NCI-H1417 (cell line): ENCODE data around the gene CYP17A1.

Experiments
- DNase-seq, 3 experiments: peaks; one replicate each; lab custom pipeline; 2025; lab: John Stamatoyannopoulos, UW

The CYP17A1 gene

DNA sequence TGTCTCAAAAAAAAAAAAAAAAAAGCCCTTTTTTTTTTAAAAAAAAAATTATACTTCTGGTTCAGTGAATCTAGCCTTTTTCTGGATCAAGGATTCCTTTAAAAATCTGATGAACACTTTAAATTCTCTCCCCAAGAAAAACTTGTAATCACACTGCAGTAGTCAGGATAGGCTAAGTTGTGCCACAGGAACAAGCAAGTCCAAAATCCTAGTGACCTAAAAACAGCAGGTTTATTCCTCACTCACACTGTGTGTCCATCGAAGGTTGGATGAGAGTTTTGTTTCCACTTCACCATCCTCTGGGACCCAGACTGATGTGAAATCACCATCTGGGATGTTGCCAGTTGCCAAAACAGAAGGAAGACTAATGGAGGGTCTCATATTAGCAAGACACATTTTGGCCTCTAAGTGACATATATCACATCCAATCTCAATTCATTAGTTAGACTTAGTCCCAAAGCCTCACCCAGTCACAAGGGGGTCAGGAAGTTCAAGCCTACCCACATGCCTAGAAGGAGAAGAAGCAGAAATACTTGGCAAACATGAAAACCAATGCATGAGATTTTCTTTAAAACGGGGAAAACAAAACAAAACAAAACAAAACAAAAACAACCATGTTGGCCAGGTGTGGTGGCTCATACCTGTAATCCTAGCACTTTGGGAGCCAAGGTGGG is 32.7 kb downstream of the CYP17A1 start:
- no peak for DNase-seq

DNA sequence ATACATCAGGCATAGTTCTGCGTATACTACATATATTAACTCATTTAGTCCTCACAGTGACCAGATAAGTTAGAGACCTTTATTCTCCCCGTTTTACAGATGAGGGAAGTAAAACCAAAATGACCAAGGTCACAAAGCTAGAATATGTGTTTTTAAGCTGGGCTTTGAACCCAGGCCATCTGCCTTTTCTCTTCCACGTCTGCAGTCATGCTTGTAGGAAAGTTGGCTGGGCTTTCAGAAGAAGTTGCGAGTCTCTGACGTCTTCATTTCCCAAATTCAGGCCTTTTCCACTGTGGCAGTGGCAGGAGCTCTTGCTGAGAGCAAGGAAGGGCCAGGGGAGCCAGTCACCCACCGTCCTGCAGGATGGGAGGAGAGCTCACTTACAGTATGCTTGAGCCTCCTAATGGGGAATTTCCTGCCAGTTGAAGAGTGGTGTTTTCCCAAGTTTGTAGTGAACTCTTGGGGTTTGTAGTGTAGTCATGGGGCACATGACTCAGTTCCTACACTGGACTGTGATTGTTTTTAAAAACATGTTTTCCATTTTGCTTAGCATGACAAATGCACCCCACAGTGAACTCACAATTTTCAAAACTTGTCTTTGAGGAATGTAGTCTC is 34.2 kb downstream of the CYP17A1 start:
- no peak for DNase-seq

DNA sequence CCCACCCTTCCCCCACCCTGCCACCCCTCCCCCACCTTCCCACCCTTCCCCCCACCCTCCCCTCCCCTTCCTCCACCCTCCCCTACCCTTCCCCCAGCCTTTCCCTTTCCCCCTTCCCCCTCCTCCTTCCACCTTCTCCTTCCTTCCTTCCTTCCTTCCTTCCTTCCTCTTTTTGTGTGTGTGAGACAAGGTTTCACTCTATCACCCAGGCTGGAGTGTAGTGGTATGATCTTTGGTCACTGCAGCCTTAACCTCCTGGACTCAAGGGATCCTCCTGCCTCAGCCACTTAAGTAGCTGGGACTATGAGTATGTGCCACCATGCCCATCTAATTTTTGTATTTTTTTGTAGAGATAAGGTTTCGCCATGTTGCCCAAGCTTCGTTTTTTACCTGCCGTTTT is 35.2 kb downstream of the CYP17A1 start:
- DNase-seq = no peak

DNA sequence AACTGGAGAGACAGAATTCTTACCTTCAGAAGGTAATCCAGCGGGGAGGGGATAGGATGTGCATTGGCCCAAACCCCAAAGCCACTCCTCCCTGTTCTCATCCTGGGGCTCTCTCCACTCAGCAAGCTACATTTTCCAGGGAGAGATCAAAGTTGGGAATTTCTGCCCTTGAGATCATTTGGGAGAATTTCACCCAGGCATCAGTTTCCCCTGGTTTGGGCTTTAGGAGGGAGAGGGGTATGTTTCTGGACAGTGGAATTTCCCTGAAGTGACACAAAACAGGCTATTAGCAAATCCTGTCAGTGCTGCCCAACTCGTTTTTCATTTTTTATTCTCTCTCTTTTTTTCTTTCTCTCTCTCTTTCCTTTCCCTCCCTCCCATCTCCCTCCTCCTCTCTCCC is 35.7 kb downstream of the CYP17A1 start:
- no peak for DNase-seq

DNA sequence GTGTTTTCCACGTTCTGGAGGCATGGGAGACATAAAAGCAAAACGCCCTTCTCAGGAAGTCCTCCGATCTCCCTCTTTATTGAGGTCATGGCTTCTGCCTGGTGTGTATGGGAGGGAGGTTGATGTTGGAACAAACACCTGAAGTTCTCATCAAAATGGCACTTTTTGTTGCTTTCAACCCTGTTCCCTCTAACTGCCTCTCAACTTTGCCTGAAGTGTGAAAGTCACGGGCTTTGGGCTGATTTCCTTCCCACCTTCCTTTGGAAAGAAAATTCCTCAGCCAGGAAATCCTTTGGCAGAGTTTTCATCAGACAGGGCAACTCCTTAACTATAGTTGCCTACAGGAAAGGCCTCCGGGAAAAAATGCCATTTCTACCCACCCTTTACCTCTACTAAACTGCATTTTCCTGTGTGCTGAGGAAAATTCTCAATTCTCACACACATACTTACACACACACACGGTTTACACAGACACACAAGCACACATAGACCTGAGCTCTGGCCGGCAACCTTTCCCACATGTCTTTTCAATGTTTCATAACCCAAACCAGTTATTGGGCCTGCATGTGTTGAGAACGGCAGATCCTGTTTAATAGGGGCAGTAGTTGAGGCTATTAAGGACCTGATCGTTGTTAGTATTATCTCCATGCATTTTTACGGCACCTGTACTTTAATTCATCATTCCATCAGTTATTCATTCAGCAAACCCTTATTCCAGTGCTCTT is 36.4 kb downstream of the CYP17A1 start:
- DNase-seq = no peak

DNA sequence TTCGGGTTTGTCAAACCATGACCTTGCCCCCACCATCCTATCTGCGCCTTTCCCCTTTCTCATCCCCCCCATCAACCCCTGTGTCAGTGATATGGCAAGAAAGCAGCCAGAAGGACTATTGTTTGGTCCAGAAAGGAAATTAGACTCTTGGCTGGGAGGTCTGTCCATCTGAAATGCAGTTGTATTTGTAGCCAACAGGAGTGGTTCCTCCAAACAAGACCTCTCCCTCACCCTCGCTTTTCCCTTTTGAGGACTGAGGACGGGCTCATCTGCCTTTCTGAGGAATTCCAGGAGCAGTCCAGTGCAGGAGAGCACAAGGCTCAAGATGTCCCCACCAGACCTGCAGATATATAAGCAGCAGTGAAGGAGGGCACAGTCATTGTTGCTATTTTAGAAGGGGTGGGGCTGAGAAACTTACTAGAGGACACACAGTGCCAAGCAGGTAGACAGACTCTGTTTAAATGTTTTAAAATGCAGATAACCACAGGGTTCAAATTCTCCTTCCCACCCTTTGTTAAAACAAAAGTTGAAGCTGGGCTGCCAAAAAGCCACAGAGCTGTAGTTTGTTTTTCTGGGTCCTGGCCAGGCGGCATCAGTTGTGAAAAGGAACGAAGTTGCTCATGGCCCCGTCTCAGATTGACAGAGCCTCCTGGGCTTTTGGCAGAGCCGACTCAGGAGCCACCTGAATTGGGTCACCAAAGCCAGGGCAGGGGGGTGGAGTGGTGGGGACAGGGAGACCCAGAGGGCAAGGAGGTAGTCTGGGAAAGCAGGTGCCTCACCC is 37.3 kb downstream of the CYP17A1 start:
- no peak for DNase-seq

DNA sequence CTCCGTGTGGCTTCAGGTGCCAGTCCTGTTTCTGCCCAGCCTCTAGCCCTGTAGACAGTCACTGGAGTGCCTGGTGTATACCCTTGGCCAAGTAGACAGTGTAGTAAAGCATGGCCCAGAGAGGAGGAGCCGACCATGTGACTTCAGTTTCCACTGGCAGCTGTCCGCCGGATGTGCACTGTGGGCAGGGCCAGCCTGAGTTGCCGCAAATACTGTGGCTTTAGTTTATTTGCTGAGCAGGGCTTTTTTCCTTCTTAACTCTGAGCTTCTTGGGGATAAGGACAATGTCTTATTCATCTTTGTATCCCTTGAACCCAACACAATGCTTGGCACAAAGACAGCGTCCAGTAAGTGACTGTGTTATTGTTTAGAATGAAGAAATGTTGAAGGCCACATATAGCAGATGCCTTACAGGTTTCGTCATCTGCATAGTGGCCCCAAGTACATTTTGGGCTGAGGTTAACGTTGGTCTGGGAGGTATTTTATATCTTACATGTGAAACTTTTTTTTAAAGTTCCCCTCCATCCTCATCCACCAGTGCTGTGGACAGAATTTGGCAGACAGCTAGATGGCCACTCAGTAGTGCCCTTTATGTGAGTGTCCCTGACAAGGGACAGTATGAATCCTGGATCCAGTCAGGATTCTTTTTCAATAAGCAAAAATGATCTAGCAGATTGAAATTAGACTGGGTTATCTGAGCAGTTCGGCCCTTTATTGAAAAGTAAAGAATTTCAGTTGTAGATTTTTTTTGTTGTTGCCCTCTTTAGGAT is 40.6 kb downstream of the CYP17A1 start:
- DNase-seq = no peak

DNA sequence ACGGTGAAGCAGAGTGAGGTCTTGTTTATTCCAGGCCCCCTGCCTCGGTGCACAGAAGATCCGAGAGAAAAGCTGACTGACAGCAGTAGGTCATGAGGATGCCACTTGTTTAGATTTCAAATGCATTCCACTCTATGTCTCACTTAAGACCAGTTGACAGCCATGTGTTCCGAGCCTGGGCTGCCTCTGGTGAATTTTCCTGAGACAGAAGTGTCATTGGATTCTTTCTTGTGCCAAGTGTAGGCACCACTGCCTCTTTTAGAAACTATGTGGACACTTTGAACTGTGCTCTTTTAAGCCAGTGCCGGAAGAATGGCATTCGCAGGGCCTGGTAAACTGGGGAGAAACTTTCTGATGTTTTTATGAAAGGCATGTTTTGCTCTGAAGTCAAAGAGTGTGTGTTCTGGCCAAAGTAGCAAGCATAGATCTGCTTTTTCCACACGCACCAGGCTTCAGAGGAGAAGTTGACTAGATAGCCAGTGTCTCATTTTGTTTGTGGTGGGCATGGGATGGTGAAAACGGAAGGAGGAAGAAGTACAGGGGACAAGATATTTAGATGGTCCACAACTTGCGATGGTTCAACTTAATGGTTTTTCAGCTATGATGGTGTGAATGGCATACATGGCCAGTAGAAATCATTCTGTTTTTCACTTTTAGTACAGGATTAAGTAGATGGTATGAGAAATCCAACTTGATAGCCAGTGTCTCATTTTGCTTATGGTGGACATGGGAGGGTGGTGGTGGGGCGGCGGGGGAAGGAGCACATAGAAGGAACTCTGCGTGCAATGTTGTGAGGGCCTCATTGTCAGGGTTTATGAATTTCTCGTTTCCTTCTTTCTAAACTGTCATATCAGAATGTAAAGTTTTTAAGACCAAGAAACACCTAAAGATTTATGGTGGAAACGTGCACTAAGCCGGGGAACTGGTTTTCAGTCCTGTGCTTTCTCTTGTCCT is 41.5 kb downstream of the CYP17A1 start:
- DNase-seq = no peak

DNA sequence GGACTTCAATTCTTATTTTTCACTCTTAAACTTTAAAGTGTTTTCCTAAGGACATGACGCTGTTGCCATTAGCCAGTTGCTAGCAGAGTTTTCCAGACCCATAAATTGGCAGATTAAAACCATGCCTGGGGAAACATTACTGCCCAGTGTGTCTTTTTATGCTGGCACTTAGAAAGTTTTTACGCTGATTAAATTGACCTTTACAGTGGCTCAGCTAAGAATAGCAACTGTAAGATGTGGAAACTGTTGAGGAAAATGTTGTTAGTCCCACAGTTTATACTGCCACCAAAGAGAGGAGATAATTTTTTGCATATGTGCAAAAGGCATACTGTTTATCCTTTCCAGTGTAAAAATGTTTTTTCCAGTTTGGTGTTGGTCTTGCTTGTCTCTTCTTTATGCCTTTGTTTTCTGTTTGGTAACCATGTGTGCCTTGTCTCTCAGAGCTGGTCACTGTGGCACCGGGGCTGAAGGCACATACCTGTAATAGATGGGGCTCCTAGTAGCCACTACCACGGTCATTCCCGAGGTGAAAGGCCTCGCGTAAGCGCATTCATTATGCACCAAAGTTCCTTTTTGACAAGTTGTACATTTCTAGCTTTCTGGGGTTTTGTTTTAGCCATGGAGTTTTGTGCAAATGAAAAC is 45.3 kb downstream of the CYP17A1 start:
- no peak for DNase-seq

DNA sequence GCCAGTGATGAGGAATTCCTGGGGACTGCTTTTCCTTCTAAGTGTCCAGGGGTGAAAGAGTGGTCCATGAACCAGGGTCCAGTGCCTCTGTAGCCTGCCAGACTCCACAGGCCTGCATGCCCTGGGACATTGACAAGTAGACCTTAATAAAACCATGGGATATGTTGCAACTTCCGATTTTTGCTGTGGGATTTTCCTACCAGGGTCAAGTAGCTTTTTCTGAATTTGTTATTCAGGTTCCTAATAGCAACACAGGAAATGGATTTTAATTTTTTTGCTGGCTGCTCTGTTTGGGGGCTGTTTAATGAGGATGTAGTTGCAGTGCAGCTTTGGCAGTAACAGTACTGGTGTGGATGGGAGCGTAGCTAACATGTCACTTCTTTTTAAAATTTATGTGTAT is 51.4 kb downstream of the CYP17A1 start:
- no peak for DNase-seq

DNA sequence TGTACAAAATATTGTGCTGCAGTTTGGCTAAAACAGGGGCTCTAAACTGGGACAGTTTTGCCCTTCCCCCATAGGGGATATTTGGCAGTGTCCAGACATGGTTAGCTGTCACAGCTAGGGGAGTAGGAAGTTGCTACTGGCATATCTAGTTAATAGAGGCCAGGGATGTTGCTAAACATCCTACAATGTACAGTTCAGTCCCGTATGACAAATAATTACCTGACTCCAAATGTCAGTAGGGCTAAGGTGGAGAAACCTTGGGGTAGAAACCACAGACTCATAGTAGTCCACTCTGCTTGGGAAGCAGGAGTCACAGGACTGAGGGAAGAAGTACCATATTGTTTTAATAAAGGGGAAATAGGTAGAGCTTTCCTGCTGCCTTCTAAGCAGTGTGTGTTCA is 53.6 kb downstream of the CYP17A1 start:
- no peak for DNase-seq

DNA sequence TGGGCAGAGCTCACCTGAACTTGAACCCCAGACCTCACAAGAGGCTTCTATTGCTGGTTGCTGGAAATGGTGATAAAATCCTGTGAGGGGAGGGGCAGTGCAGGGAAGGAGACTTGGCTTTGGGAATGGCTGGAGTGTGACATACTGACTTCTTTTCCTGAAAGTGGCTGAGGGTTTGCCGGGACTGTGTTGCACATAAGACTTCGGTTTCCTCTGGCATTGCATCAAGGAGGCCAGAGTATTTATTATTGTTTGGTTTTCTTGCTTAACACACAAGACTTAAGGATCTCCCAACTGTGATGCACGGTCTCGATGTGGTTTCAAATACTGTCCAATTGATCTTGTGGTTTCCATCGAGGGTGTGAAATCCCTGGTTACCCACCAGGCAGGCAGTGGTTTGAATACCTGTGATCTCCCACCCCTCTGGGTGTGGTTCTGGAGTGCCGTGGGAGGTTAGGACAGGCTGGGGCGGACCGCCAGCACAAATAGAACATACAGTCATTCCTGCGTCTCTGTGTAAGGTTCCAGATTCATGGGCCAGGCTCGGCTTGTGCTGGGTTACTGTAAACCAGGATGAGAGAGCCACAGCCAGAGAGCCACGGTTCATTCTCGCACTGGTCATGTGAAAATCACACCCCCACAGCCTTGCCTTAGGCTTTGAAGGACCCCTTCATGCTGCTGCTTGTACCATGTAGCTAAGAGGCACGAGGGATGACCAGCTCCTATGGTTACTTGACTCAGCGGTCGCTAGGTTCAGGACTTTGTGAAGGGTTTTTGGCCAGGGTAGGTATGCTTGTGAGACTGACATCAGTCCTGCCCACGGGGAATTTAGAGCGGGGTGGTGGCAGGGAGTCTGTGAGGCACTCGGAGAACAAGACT is 54.3 kb downstream of the CYP17A1 start:
- DNase-seq = no peak

DNA sequence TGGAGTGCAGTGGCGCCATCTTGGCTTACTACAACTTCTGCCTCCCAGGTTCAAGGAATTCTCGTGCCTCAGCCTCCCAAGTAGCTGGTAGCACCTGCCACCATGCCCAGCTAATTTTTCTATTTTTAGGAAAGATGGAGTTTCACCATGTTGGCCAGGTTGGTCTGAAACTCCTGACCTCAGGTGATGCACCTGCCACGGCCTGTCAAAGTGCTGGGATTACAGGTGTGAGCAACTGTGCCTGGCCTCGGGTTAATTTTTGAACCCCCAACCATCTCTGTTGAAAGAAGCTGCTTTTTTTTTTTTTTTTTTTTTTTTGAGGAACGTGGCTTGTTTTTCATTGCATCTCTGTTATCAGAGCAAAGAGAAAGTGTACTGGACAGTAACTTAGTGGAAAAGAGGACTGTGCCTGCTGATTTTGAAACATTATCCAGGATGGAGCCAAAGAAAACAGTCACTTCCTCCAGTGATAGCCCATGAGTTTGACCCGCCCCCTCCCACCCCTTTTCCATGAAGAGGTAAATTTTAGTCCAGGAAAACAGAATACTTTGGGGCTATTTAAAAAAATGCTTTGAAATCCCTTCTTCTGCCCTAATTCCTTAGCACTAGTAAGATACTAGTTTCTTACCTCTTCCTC is 55.2 kb downstream of the CYP17A1 start:
- no peak for DNase-seq

DNA sequence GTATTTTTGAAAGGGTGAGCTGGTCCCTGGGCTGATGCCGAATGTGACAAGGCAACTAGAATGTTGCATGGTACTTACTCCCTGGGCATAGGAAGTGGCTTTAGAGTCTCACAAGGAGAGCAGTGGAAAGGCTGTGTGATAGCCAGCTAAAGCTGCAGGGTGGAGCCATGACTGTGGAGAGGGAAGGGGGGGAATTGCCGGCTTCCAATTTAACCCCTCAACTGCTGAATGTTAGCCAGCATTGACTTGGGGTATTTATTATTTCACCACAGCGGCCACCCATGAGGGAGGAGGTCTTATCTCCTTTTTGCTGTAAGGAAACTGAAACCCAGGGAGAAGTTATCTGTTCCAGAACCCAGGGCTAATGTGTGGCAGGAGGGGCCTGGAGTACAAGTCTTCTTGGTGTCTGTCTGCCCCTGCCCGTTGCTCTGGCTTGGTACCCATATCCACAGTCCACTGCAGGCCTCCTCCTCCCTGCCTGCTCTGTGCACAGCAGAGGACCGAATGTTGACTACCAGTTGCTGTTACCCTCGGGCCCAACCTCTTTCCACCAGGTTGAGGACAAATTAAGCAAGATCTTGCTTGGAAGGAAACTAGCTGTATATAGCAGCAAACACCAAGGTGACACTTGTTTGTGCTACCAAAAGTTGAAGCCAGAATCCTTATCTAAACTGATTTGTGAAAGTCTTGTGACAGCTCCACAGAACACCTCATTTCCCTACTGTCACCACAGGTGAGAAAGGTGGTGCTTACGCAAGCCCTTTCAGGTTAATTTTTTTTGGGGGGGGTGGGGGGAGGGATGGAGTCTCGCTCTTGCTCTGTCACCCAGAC is 55.9 kb downstream of the CYP17A1 start:
- DNase-seq = no peak
